SJSA1 (cell line): ENCODE measurements around the gene C22orf15. TPM values are rescaled to one million over a fixed set of nuclear protein-coding genes. Genes with fewer than 3 reads are reported as not detected.

Source experiments
- DNase-seq, 2 experiments: peaks; one replicate each; pipeline ENCODE4 v3.0.0-alpha.2; 2015 to 2020; ENCODE audit warnings: low spot score in 2 of 2, low read depth in 1 of 2
- H3K27ac ChIP-seq: fragments of 250-450 bp; sonication (Bioruptor Pico); 2 replicates; pipeline ENCODE4 v1.5.1; 2020; ENCODE audit warnings: mild to moderate bottlenecking, moderate library complexity
- H3K27me3 ChIP-seq: fragments of 250-450 bp; sonication (Bioruptor Pico); replicated peaks from 2 replicates; pipeline ENCODE4 v1.5.1; 2020; ENCODE audit warnings: mild to moderate bottlenecking, moderate library complexity
- H3K36me3 ChIP-seq: fragments of 250-450 bp; sonication (Bioruptor Pico); 2 replicates; pipeline ENCODE4 v1.5.1; 2020; ENCODE audit warnings: mild to moderate bottlenecking
- H3K4me1 ChIP-seq: fragments of 250-450 bp; sonication (Bioruptor Pico); replicated peaks from 2 replicates; pipeline ENCODE4 v1.6.1; 2021; ENCODE audit warnings: mild to moderate bottlenecking
- H3K4me3 ChIP-seq: fragments of 250-450 bp; sonication (Bioruptor Pico); 2 replicates; pipeline ENCODE4 v1.5.1; 2020; ENCODE audit warnings: mild to moderate bottlenecking
- H3K9me3 ChIP-seq: fragments of 250-450 bp; sonication (Bioruptor Pico); replicated peaks from 2 replicates; pipeline ENCODE4 v1.5.1; 2020; ENCODE audit warnings: mild to moderate bottlenecking
- total RNA-seq: library from RNA; depleted of rRNA; stranded (reverse); fragments of >200 nt; shearing (Covaris generic); gene quantifications from 2 replicates; pipeline ENCODE4 v1.2.3, GENCODE V29; 2014

Gene C22orf15
- total RNA-seq, 1 experiment from 2014 or later: not detected

GRCh38 chr22:23754980-23755636 lies 7.7 kb upstream of the C22orf15 start:
- H3K27me3 ChIP-seq: no peaks in the 10 kb centered on the region
- H3K4me3 ChIP-seq: no peak overlapping the region
- H3K9me3 ChIP-seq: peaks cover 4% of the 10 kb centered on the region
- peak in 1 of 2 experiments; percentile 23 for DNase-seq
- H3K27ac ChIP-seq: no peak overlapping the region
- no peaks in the 10 kb centered on the region for H3K36me3 ChIP-seq
- peaks cover 16% of the 10 kb centered on the region for H3K4me1 ChIP-seq

GRCh38 chr22:23755711-23756110 lies 7.1 kb upstream of the C22orf15 start:
- no peaks in the 10 kb centered on the region for H3K27me3 ChIP-seq
- peaks cover 4% of the 10 kb centered on the region for H3K9me3 ChIP-seq
- DNase-seq: no peak
- no peak overlapping the region for H3K27ac ChIP-seq
- H3K4me1 ChIP-seq: peaks cover 15% of the 10 kb centered on the region
- H3K4me3 ChIP-seq: no peak overlapping the region
- no peaks in the 10 kb centered on the region for H3K36me3 ChIP-seq

DNA sequence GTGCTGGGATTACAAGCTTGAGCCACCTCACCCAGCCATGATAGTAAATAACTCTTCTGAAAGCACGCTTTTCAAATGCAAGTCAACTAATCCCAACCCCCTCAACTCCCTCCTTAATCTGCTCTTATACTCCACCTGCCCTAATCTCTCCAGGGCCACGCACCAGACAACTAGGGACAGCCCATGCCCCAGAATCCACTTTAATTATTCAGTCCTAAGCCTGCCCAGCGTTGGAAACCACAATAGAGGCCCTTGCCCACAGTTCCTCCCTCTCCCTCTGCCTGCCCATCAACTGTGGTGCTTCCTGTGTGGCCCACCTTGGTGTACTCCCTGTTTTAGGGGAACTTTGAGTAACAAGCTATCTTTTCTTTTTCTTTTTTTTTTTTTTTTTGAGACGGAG lies 5.9 kb upstream of the C22orf15 start:
- Histone ChIP-seq H3K9me3 (no peaks in the 10 kb centered on the region), H3K27ac (no peak overlapping the region), H3K4me3 (no peak overlapping the region), H3K36me3 (no peaks in the 10 kb centered on the region), H3K4me1 (peaks cover 8% of the 10 kb centered on the region), H3K27me3 (no peaks in the 10 kb centered on the region)
- DNase-seq: no peak

- H3K4me1 ChIP-seq: peaks cover 19% of the 10 kb centered on the region
- peaks cover 7% of the 10 kb centered on the region; the same call in 1 of the 2 replicates for H3K36me3 ChIP-seq
- no peak for DNase-seq
- H3K27ac ChIP-seq: no peak overlapping the region
- no peaks in the 10 kb centered on the region for H3K9me3 ChIP-seq
- H3K4me3 ChIP-seq: no peak overlapping the region
- no peaks in the 10 kb centered on the region for H3K27me3 ChIP-seq
These were observed 3.2 kb upstream of the C22orf15 start for GRCh38 chr22:23759566-23759965.

DNA sequence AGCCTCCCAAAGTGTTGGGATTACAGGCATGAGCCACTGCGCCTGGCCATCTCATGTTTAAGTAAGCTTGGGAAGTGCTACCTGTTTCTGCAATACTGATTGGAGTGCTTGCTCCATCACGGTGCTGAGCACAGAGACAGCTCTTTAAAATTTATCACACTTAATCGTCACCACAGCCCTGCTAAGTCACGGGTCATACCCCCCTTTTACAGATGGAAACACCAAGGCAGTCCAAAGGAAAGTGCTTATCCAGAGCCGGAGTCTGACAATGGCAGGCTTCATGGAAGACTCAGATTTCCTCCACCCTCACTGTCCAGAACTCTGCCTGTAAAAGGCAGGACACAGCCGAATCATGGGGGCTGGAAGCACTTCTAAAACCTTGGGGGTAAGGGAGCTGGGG lies 2.7 kb upstream of the C22orf15 start:
- no peak overlapping the region for H3K4me3 ChIP-seq
- no peak for DNase-seq
- H3K4me1 ChIP-seq: peaks cover 17% of the 10 kb centered on the region

GRCh38 chr22:23763579-23763945 lies 772 bp downstream of the C22orf15 start:
- Histone ChIP-seq H3K9me3 (no peaks in the 10 kb centered on the region), H3K27ac (no peak overlapping the region), H3K4me1 (peaks cover 31% of the 10 kb centered on the region), H3K36me3 (peaks cover 28% of the 10 kb centered on the region), H3K4me3 (no peak overlapping the region), H3K27me3 (no peaks in the 10 kb centered on the region)
- no peak for DNase-seq

More for the DNA sequence above, 2.7 kb upstream of the C22orf15 start:
- no peaks in the 10 kb centered on the region for H3K9me3 ChIP-seq
- no peaks in the 10 kb centered on the region for H3K27me3 ChIP-seq
- H3K36me3 ChIP-seq: peaks cover 11% of the 10 kb centered on the region
- H3K27ac ChIP-seq: no peak overlapping the region

DNA sequence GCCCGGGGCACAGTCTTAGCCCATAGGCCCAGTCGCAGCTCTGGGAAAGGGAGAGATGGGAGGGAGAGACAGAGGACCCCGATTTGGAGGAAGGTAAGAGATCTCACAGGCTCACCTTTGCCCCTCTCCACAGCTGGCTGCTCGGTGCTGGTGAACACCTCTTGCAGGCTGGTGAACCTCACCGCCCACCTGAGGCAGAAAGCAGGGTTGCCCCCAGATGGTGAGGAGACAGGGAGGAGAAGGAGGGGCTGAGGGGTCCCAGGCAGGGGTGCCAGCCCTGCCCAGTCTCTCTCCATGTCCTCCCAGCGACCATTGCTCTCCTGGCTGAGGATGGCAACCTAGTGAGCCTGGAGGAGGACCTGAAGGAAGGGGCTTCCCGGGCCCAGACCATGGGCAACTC lies 1.2 kb downstream of the C22orf15 start:
- Histone ChIP-seq H3K27ac (no peak overlapping the region), H3K27me3 (no peaks in the 10 kb centered on the region), H3K4me3 (no peak overlapping the region), H3K9me3 (no peaks in the 10 kb centered on the region), H3K4me1 (peaks cover 35% of the 10 kb centered on the region), H3K36me3 (peaks cover 28% of the 10 kb centered on the region)
- DNase-seq: no peak

GRCh38 chr22:23764899-23765881 lies 2.4 kb downstream of the C22orf15 start:
- Histone ChIP-seq H3K27me3 (no peaks in the 10 kb centered on the region), H3K36me3 (peaks cover 28% of the 10 kb centered on the region), H3K27ac (no peak overlapping the region), H3K4me1 (peaks cover 47% of the 10 kb centered on the region), H3K9me3 (no peaks in the 10 kb centered on the region), H3K4me3 (no peak overlapping the region)
- DNase-seq: no peak

GRCh38 chr22:23767303-23767672 lies 4.5 kb downstream of the C22orf15 start:
- Histone ChIP-seq H3K36me3 (peaks cover 28% of the 10 kb centered on the region), H3K4me3 (peak overlapping the region; percentile 74), H3K9me3 (no peaks in the 10 kb centered on the region), H3K27me3 (no peaks in the 10 kb centered on the region), H3K4me1 (peaks cover 68% of the 10 kb centered on the region), H3K27ac (no peak overlapping the region)
- no peak for DNase-seq

GRCh38 chr22:23767673-23768548 lies 5.1 kb downstream of the C22orf15 start, which contains the start of gene CHCHD10:
Gene CHCHD10, minus strand, starts transcription at chr22:23767972. Its CDS starts 98 bp downstream, at chr22:23767874.
- Histone ChIP-seq H3K27ac (peak within 1 kb of the TSS; percentile 50), H3K36me3 (peaks cover 28% of the 10 kb centered on the region), H3K4me1 (peaks cover 68% of the 10 kb centered on the region), H3K9me3 (no peaks in the 10 kb centered on the region), H3K4me3 (peak within 1 kb of the TSS; percentile 74), H3K27me3 (no peaks in the 10 kb centered on the region)
- DNase-seq: peak; percentile 85 to 86

GRCh38 chr22:23769321-23769965 lies 6.7 kb downstream of the C22orf15 start:
- Histone ChIP-seq H3K9me3 (no peaks in the 10 kb centered on the region), H3K36me3 (peaks cover 21% of the 10 kb centered on the region), H3K27ac (peak overlapping the region; percentile 76)

DNA sequence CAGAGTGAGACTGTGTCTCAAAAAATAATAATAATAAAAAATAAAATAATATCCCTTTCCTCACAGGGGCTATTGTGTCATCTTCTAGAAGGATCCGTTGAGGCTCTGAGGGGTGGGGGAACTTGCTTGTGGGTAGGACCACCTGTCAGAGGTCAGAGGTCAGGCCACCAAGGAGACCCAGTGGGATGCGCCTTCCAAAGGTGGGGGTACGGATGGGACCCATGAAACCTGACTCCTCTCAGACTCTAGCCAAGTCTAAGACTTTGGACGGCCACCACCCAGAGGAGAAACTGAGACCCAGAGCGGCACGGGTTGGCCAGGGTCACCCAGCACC lies 9.5 kb downstream of the C22orf15 start:
- Histone ChIP-seq H3K36me3 (0 out of 2 replicates have a peak, but pooled peaks cover 3% of the 10 kb centered on the region), H3K4me1 (peaks cover 73% of the 10 kb centered on the region)

More at GRCh38 chr22:23769321-23769965, 6.7 kb downstream of the C22orf15 start:
- peak; percentile 99 for DNase-seq
- Histone ChIP-seq H3K4me3 (no peak overlapping the region), H3K27me3 (no peaks in the 10 kb centered on the region), H3K4me1 (peaks cover 74% of the 10 kb centered on the region)

More for the DNA sequence above, 9.5 kb downstream of the C22orf15 start:
- H3K4me3 ChIP-seq: peak overlapping the region; percentile 51
- DNase-seq: no peak
- no peaks in the 10 kb centered on the region for H3K27me3 ChIP-seq
- H3K9me3 ChIP-seq: no peaks in the 10 kb centered on the region
- no peak overlapping the region for H3K27ac ChIP-seq
